ENCODE data around the gene PTPRD. TPM values are rescaled to one million over a fixed set of nuclear protein-coding genes. Genes with fewer than 3 reads are reported as not detected.

The PTPRD gene
- total RNA-seq, 3 donors from 2014 or later (not counting 1 experiment from before 2014, with no cell fraction given) = 0.05 to 0.68 TPM; not detected in 1

DNA sequence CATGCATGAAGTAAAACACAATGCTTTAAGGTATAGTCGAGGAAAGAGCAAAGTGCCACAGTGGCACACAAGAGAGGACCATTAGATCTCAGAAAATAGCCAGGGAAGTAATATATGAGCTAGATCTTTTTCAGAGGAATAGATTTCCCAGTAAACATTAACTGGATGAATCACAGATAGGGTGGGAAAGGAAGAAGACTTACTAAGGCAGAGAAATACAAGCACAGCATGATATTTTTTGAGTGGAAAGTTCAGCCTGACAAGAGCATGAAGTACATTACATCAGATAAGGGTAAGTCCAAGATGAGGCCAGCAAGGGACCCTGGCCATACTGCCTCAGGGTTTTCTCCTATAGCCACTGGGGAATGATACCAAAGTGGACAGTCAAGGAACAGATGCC lies 2008.6 kb downstream of the PTPRD start:
- H3K27me3 Mint-ChIP-seq (ENCODE audit: low read depth in 2 of 2) = no peaks in the 10 kb centered on the region
- TF ChIP-seq, protein P1, sequence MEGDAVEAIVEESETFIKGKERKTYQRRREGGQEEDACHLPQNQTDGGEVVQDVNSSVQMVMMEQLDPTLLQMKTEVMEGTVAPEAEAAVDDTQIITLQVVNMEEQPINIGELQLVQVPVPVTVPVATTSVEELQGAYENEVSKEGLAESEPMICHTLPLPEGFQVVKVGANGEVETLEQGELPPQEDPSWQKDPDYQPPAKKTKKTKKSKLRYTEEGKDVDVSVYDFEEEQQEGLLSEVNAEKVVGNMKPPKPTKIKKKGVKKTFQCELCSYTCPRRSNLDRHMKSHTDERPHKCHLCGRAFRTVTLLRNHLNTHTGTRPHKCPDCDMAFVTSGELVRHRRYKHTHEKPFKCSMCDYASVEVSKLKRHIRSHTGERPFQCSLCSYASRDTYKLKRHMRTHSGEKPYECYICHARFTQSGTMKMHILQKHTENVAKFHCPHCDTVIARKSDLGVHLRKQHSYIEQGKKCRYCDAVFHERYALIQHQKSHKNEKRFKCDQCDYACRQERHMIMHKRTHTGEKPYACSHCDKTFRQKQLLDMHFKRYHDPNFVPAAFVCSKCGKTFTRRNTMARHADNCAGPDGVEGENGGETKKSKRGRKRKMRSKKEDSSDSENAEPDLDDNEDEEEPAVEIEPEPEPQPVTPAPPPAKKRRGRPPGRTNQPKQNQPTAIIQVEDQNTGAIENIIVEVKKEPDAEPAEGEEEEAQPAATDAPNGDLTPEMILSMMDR (IDR thresholded peaks at IDR 0.05) = no peak

DNA sequence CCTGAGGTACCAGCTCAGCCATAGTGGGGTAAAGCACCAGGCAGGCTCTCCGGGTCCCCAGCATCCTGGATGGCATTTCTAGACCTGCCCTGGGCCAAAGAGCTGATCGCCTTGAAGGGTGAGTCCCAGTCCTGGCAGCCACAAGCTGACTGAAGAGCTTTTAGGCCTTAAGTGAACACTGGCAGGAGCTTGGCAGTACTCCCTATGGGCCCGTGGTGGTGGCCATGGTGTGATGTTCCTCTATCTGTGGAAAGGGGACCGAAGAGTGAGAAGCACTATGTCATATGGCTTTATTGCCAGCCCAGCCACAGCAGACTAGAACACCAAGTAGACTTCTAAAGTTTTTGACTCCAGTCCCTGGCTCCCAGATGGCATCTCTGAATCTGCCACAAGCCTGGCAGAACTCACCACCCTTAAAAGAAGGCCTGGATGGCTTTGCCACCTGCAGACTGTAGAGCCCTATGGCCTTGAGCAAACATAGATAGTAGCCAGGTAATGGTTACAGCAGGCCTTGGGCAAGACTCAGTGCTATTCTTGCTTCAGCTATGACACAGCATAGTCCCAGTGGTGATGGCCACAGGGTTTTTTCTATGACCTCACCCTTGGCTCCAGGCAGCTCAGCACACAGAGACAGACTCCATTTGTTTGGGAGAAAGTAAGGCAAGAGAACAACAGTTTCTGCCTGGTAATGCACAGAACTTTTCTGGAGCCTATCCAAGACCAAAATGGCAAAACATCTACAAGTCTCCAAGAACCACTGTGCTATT lies 2011.7 kb downstream of the PTPRD start:
- no peak overlapping the region for H3K27ac Mint-ChIP-seq
- intact Hi-C loops (cut with micrococcal nuclease) = no loop called here

More for the DNA sequence above, 2008.6 kb downstream of the PTPRD start:
- H3K4me3 Mint-ChIP-seq = no peak overlapping the region
- ATAC-seq (no peak), DNase-seq (no peak)
- H3K4me1 Mint-ChIP-seq = no peaks in the 10 kb centered on the region
- Histone ChIP-seq H3K36me3 (ENCODE audit: control insufficient read depth, insufficient read depth, low read length) (no peaks in the 10 kb centered on the region), H3K4me1 (ENCODE audit: control insufficient read depth, insufficient read depth, low read length) (no peaks in the 10 kb centered on the region), H3K27ac (ENCODE audit: low read length) (no peak overlapping the region), H3K27me3 (ENCODE audit: control insufficient read depth, insufficient read depth, low read length) (no peaks in the 10 kb centered on the region), H3K4me3 (ENCODE audit: low read length) (no peak overlapping the region), H3K9me3 (ENCODE audit: control insufficient read depth, insufficient read depth, low read length) (no peaks in the 10 kb centered on the region)
- H3K27ac Mint-ChIP-seq = no peak overlapping the region
- H3K9me3 Mint-ChIP-seq = peaks cover 0 to 2% of the 10 kb centered on the region in 2 donors
- intact Hi-C loops (cut with micrococcal nuclease) = no loop called here
- WGBS (ENCODE audit: insufficient coverage) = 59% methylated on average over 1 of the region's 1 CpG
- no peaks in the 10 kb centered on the region for H3K36me3 Mint-ChIP-seq

DNA sequence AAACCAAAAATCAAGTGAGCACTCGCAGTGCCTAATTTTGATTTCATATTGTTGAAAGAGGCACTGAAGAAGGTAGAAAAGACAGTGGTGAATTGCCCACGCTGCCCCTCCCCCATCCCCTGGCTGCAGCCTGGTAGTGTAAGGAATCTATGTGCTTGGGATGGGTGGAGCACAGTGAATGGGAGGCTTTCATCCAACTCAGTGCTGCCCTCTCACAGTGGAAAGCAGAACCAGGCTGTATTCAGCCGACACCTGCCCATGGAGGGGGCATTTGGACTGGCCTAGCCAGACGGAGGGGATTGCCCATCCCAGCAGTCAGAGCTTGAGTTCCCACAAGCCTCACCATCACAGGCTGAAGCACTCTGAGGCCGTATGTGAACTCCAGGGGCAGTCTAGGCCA lies 2012.9 kb downstream of the PTPRD start:
- Histone ChIP-seq H3K9me3 (ENCODE audit: control insufficient read depth, insufficient read depth, low read length) (no peaks in the 10 kb centered on the region), H3K36me3 (ENCODE audit: control insufficient read depth, insufficient read depth, low read length) (no peaks in the 10 kb centered on the region), H3K27me3 (ENCODE audit: control insufficient read depth, insufficient read depth, low read length) (no peaks in the 10 kb centered on the region), H3K4me3 (ENCODE audit: low read length) (no peak overlapping the region), H3K27ac (ENCODE audit: low read length) (no peak overlapping the region), H3K4me1 (ENCODE audit: control insufficient read depth, insufficient read depth, low read length) (no peaks in the 10 kb centered on the region)
- DNase-seq = no peak
- H3K27me3 Mint-ChIP-seq (ENCODE audit: low read depth in 2 of 2) = no peaks in the 10 kb centered on the region
- ATAC-seq = no peak
- peaks cover 0 to 2% of the 10 kb centered on the region in 2 donors for H3K9me3 Mint-ChIP-seq
- WGBS (ENCODE audit: insufficient coverage) = 90% methylated on average over 5 of the region's 5 CpGs
- no peaks in the 10 kb centered on the region for H3K36me3 Mint-ChIP-seq
- no peak overlapping the region for H3K4me3 Mint-ChIP-seq
- TF ChIP-seq, protein P1 (IDR thresholded peaks at IDR 0.05) = no peak
- intact Hi-C loops (cut with micrococcal nuclease) = no loop called here
- H3K27ac Mint-ChIP-seq = no peak overlapping the region
- no peaks in the 10 kb centered on the region for H3K4me1 Mint-ChIP-seq

More for the DNA sequence above, 2011.7 kb downstream of the PTPRD start:
- H3K4me1 Mint-ChIP-seq = no peaks in the 10 kb centered on the region
- no peak for ATAC-seq
- 84% methylated on average over 4 of the region's 4 CpGs for WGBS (ENCODE audit: insufficient coverage)
- H3K27ac ChIP-seq (ENCODE audit: low read length) = no peak overlapping the region
- H3K27me3 Mint-ChIP-seq (ENCODE audit: low read depth in 2 of 2) = no peaks in the 10 kb centered on the region
- no peaks in the 10 kb centered on the region for H3K4me1 ChIP-seq (ENCODE audit: control insufficient read depth, insufficient read depth, low read length)
- H3K4me3 ChIP-seq (ENCODE audit: low read length) = no peak overlapping the region
- no peaks in the 10 kb centered on the region for H3K36me3 Mint-ChIP-seq
- H3K9me3 ChIP-seq (ENCODE audit: control insufficient read depth, insufficient read depth, low read length) = no peaks in the 10 kb centered on the region
- no peak for DNase-seq
- TF ChIP-seq, protein P1 (IDR thresholded peaks at IDR 0.05) = no peak
- no peaks in the 10 kb centered on the region for H3K36me3 ChIP-seq (ENCODE audit: control insufficient read depth, insufficient read depth, low read length)
- H3K27me3 ChIP-seq (ENCODE audit: control insufficient read depth, insufficient read depth, low read length) = no peaks in the 10 kb centered on the region
- peaks cover 0 to 2% of the 10 kb centered on the region in 2 donors for H3K9me3 Mint-ChIP-seq
- no peak overlapping the region for H3K4me3 Mint-ChIP-seq

DNA sequence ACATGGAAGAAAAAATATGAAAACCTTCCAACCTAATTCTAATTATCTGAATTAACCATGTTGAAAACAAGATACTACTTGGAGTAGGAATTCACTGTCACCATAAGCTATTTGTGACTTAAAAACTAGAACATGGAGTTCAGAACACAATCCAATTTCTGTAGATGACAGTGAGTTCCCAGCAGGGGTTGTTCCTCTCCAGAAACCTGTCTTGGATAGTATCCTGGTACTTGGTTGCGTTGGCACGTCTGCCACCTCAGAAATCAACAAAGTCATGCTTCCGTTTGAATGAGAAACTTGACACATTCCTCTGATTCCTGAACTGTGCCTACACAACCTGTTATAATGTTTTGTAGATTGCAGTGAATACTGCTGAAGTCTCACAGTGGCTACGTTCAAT lies 2023.3 kb downstream of the PTPRD start:
- intact Hi-C loops (cut with micrococcal nuclease) = no loop called here
- Mint-ChIP-seq H3K4me3 (no peak overlapping the region), H3K4me1 (no peaks in the 10 kb centered on the region), H3K27me3 (ENCODE audit: low read depth in 2 of 2) (no peaks in the 10 kb centered on the region), H3K27ac (no peak overlapping the region), H3K36me3 (no peaks in the 10 kb centered on the region), H3K9me3 (peaks cover 3 to 5% of the 10 kb centered on the region in 2 donors)
- Histone ChIP-seq H3K4me1 (ENCODE audit: control insufficient read depth, insufficient read depth, low read length) (no peaks in the 10 kb centered on the region), H3K4me3 (ENCODE audit: low read length) (no peak overlapping the region), H3K27me3 (ENCODE audit: control insufficient read depth, insufficient read depth, low read length) (no peaks in the 10 kb centered on the region), H3K9me3 (ENCODE audit: control insufficient read depth, insufficient read depth, low read length) (no peaks in the 10 kb centered on the region), H3K36me3 (ENCODE audit: control insufficient read depth, insufficient read depth, low read length) (no peaks in the 10 kb centered on the region), H3K27ac (ENCODE audit: low read length) (no peak overlapping the region)
- TF ChIP-seq, protein P1 (IDR thresholded peaks at IDR 0.05) = no peak
- DNase-seq = no peak
- 94% methylated on average over 4 of the region's 4 CpGs for WGBS (ENCODE audit: insufficient coverage)
- no peak for ATAC-seq
